Peyer's patch (tissue), 4 donors: ENCODE measurements around the gene MOB3C.

ENCODE experiments used
- POLR2A ChIP-seq, 2 donors: fragments of 450-650 bp; IDR thresholded peaks; one replicate each; pipeline ENCODE4 v1.5.1; 2017; ENCODE audit warnings: antibody characterized with exemption in 2 of 2, mild to moderate bottlenecking in 2 of 2, moderate library complexity in 2 of 2
- TF ChIP-seq, protein P1 (sequence below), 6 experiments: fragments of 450-650 bp in 4 of 6; fragments of 200-600 bp in 2 of 6; sonication (generic) in 1 of 6; IDR thresholded peaks; one replicate each; pipeline ENCODE4 v1.5.1; 2017 to 2019; ENCODE audit warnings: antibody characterized with exemption in 6 of 6, mild to moderate bottlenecking in 3 of 6, moderate library complexity in 1 of 6

DNA sequence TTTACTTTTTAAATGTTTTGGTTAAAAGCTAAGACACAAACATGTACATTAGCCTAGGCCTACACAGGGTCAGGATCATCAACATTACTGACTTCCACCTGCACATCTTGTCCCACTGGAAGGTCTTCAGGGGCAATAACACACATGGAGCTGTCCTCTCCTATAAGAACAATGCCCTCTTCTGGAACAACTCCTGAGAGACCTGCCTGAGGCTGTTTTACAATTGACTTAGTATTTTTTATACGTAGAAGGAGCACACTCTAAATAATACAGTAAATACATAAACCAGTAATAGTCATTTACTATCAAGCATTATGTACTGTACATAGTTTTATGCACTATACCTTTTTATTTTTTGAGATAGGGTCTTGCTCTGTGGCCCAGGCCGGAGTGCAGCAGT lies 14.1 kb upstream of the MOB3C start:
- TF ChIP-seq POLR2A (IDR thresholded peaks at IDR 0.05) = no peak
- TF ChIP-seq, protein P1, sequence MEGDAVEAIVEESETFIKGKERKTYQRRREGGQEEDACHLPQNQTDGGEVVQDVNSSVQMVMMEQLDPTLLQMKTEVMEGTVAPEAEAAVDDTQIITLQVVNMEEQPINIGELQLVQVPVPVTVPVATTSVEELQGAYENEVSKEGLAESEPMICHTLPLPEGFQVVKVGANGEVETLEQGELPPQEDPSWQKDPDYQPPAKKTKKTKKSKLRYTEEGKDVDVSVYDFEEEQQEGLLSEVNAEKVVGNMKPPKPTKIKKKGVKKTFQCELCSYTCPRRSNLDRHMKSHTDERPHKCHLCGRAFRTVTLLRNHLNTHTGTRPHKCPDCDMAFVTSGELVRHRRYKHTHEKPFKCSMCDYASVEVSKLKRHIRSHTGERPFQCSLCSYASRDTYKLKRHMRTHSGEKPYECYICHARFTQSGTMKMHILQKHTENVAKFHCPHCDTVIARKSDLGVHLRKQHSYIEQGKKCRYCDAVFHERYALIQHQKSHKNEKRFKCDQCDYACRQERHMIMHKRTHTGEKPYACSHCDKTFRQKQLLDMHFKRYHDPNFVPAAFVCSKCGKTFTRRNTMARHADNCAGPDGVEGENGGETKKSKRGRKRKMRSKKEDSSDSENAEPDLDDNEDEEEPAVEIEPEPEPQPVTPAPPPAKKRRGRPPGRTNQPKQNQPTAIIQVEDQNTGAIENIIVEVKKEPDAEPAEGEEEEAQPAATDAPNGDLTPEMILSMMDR (IDR thresholded peaks at IDR 0.05) = no peak
